NCI-H2196 (cell line): Measurements from ENCODE around the gene KNCN.

ENCODE experiments used
- DNase-seq: peaks from one replicate; lab custom pipeline; 2025; ENCODE audit not compliant: unreplicated experiment; lab: John Stamatoyannopoulos, UW

The KNCN gene

GRCh38 chr1:46551597-46552095, at the start of gene KNCN:
TSS of gene KNCN (minus strand) at chr1:46551647. CDS start at chr1:46551215, 432 bp downstream.
- no peak for DNase-seq

- DNase-seq, result no peak
Measured at GRCh38 chr1:46599059-46599970, 47.9 kb upstream of the KNCN start.

GRCh38 chr1:46596846-46597245, 45.4 kb upstream of the KNCN start:
- no peak for DNase-seq

GRCh38 chr1:46596036-46596435, 44.6 kb upstream of the KNCN start:
- no peak for DNase-seq

GRCh38 chr1:46595127-46595526, 43.7 kb upstream of the KNCN start:
- no peak for DNase-seq

GRCh38 chr1:46594063-46594462, 42.6 kb upstream of the KNCN start:
- no peak for DNase-seq

- no peak for DNase-seq
Measured at GRCh38 chr1:46592823-46593222, 41.4 kb upstream of the KNCN start.

- no peak for DNase-seq
Measured at GRCh38 chr1:46589529-46589928, 38.1 kb upstream of the KNCN start.

GRCh38 chr1:46587069-46587468, 35.6 kb upstream of the KNCN start:
- DNase-seq, result no peak

GRCh38 chr1:46585312-46585938, 34.0 kb upstream of the KNCN start:
- DNase-seq, result no peak

GRCh38 chr1:46583494-46583893, 32.0 kb upstream of the KNCN start:
- no peak for DNase-seq

GRCh38 chr1:46582972-46583371, 31.5 kb upstream of the KNCN start:
- DNase-seq, result no peak

- no peak for DNase-seq
Measured at GRCh38 chr1:46581681-46582455, 30.4 kb upstream of the KNCN start.

GRCh38 chr1:46580140-46580903, 28.9 kb upstream of the KNCN start:
- no peak for DNase-seq

- DNase-seq, result no peak
Measured at GRCh38 chr1:46577671-46578070, 26.2 kb upstream of the KNCN start.

- DNase-seq, result no peak
Measured at GRCh38 chr1:46576596-46576995, 25.1 kb upstream of the KNCN start.

- DNase-seq, result no peak
Measured at GRCh38 chr1:46575778-46576177, 24.3 kb upstream of the KNCN start.

GRCh38 chr1:46575300-46575699, 23.9 kb upstream of the KNCN start:
- no peak for DNase-seq

- no peak for DNase-seq
Measured at GRCh38 chr1:46571691-46572225, 20.3 kb upstream of the KNCN start.
